ENCODE measurements around the gene CXXC4. TPM values are rescaled to one million over a fixed set of nuclear protein-coding genes. Genes with fewer than 3 reads are reported as not detected.

Gene CXXC4
- polyA plus RNA-seq, 3 donors: not detected

DNA sequence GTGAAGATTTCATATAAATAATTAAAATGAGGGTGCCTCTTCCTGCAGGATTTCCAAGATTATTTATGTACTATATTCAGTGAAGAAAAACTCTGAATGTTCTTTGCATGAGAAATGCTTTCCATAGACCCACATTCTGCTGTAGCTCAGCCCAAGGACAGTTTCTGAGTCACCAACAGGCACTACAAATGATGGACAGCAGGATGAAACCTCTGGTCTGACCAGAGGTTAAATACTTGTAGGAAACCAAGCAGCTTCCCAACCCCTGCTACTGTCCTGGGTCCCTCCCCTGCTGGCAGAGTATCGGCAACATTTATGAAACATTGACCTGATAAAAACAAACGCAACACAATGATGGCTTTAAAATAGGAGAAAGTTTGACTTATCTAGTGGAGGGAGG, 73.1 kb downstream of the CXXC4 start:
- Mint-ChIP-seq H3K4me3 (no peak overlapping the region), H3K4me1 (no peaks in the 10 kb centered on the region), H3K27me3 (ENCODE audit: low read depth in 3 of 3) (no peaks in the 10 kb centered on the region), H3K36me3 (no peaks in the 10 kb centered on the region), H3K9me3 (peaks cover 0 to 4% (median 0%) of the 10 kb centered on the region in 7 donors), H3K27ac (no peak overlapping the region)
- Histone ChIP-seq H3K4me2 (replicated peaks; ENCODE audit: extremely low read depth, low read length, poor library complexity, severe bottlenecking) (no peak overlapping the region), H3K36me3 (replicated peaks in 1 of 2; ENCODE audit: control insufficient read depth in 1 of 2, insufficient read depth in 2 of 2, low read length in 2 of 2) (no peaks in the 10 kb centered on the region), H3K4me3 (replicated peaks in 1 of 3; ENCODE audit: low read depth in 2 of 3, low read length in 3 of 3) (no peak overlapping the region), H3K27ac (ENCODE audit: low read depth in 1 of 2, low read length in 2 of 2) (no peak overlapping the region), H3K4me1 (ENCODE audit: control insufficient read depth in 1 of 2, insufficient read depth in 2 of 2, low read length in 2 of 2) (no peaks in the 10 kb centered on the region), H3K27me3 (ENCODE audit: control insufficient read depth in 2 of 2, insufficient read depth in 2 of 2, low read length in 2 of 2) (no peaks in the 10 kb centered on the region), H2AFZ (ENCODE audit: insufficient read depth, low read depth, low read length, poor library complexity, severe bottlenecking) (no peak overlapping the region), H3K79me2 (ENCODE audit: insufficient read depth, low read length) (no peaks in the 10 kb centered on the region), H3K9me3 (replicated peaks in 1 of 2; ENCODE audit: control insufficient read depth in 1 of 2, insufficient read depth in 1 of 2, low read length in 2 of 2) (no peaks in the 10 kb centered on the region), H4K20me1 (ENCODE audit: insufficient read depth, low read length) (no peaks in the 10 kb centered on the region), H3K9ac (ENCODE audit: insufficient read depth, low read length, poor library complexity, severe bottlenecking) (no peak overlapping the region)
- TF ChIP-seq, protein P1, sequence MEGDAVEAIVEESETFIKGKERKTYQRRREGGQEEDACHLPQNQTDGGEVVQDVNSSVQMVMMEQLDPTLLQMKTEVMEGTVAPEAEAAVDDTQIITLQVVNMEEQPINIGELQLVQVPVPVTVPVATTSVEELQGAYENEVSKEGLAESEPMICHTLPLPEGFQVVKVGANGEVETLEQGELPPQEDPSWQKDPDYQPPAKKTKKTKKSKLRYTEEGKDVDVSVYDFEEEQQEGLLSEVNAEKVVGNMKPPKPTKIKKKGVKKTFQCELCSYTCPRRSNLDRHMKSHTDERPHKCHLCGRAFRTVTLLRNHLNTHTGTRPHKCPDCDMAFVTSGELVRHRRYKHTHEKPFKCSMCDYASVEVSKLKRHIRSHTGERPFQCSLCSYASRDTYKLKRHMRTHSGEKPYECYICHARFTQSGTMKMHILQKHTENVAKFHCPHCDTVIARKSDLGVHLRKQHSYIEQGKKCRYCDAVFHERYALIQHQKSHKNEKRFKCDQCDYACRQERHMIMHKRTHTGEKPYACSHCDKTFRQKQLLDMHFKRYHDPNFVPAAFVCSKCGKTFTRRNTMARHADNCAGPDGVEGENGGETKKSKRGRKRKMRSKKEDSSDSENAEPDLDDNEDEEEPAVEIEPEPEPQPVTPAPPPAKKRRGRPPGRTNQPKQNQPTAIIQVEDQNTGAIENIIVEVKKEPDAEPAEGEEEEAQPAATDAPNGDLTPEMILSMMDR (IDR thresholded peaks at IDR 0.05): no peak
- intact Hi-C loops (cut with micrococcal nuclease): no loop called here
- DNase-seq: no peak
- no CpG with 5 or more reads among the region's 2 CpGs for WGBS (ENCODE audit: insufficient coverage)

DNA sequence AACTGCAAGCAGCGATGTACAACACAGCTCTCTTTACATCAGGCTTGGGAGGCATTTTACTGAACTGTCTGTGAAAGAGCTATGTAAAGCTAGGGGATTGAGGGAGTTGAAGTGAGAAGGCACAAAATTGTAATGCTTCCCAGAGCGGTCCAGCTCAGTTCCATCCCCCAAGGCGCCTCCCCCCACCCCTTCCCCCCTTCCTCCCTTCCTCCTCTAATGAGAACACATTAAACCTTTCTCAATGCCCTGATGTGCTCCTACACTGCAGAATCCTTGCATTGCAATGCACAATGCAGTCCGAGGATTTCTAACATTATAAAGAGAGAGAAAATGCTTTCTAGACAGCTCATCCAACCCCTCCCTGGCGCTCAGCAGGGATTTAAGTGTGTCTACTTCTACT, 73.9 kb downstream of the CXXC4 start:
- Mint-ChIP-seq H3K9me3 (peaks cover 0 to 4% (median 0%) of the 10 kb centered on the region in 7 donors), H3K4me3 (no peak overlapping the region), H3K27me3 (ENCODE audit: low read depth in 3 of 3) (no peaks in the 10 kb centered on the region), H3K27ac (no peak overlapping the region), H3K36me3 (no peaks in the 10 kb centered on the region), H3K4me1 (no peaks in the 10 kb centered on the region)
- no peak for DNase-seq
- H3K9me3 ChIP-seq (replicated peaks in 1 of 2; ENCODE audit: control insufficient read depth in 1 of 2, insufficient read depth in 1 of 2, low read length in 2 of 2): no peaks in the 10 kb centered on the region
- H3K4me2 ChIP-seq (replicated peaks; ENCODE audit: extremely low read depth, low read length, poor library complexity, severe bottlenecking): no peak overlapping the region
- H3K4me1 ChIP-seq (ENCODE audit: control insufficient read depth in 1 of 2, insufficient read depth in 2 of 2, low read length in 2 of 2): no peaks in the 10 kb centered on the region
- TF ChIP-seq, protein P1 (IDR thresholded peaks at IDR 0.05): no peak
- H3K79me2 ChIP-seq (ENCODE audit: insufficient read depth, low read length): no peaks in the 10 kb centered on the region
- H3K27ac ChIP-seq (ENCODE audit: low read depth in 1 of 2, low read length in 2 of 2): no peak overlapping the region
- no peaks in the 10 kb centered on the region for H3K27me3 ChIP-seq (ENCODE audit: control insufficient read depth in 2 of 2, insufficient read depth in 2 of 2, low read length in 2 of 2)
- H3K9ac ChIP-seq (ENCODE audit: insufficient read depth, low read length, poor library complexity, severe bottlenecking): no peak overlapping the region
- H2AFZ ChIP-seq (ENCODE audit: insufficient read depth, low read depth, low read length, poor library complexity, severe bottlenecking): no peak overlapping the region
- H3K36me3 ChIP-seq (replicated peaks in 1 of 2; ENCODE audit: control insufficient read depth in 1 of 2, insufficient read depth in 2 of 2, low read length in 2 of 2): no peaks in the 10 kb centered on the region
- 80% methylated on average over 1 of the region's 5 CpGs for WGBS (ENCODE audit: insufficient coverage)
- no peaks in the 10 kb centered on the region for H4K20me1 ChIP-seq (ENCODE audit: insufficient read depth, low read length)
- no peak overlapping the region for H3K4me3 ChIP-seq (replicated peaks in 1 of 3; ENCODE audit: low read depth in 2 of 3, low read length in 3 of 3)
- intact Hi-C loops (cut with micrococcal nuclease): no loop called here

Data from CD14-positive monocyte (primary cell).